Measurements from ENCODE around the gene EPB41. TPM values are rescaled to one million over a fixed set of nuclear protein-coding genes. Genes with fewer than 3 reads are reported as not detected.
A peak's percentile ranks its signal among the peaks of the same experiment; 100 is the strongest.

EPB41 gene
- total and polyA plus RNA-seq, 2 of the 8 experiments (the other 6 are each of a cell fraction or from before 2014, with no cell fraction given), result 36.7 to 109 TPM

DNA sequence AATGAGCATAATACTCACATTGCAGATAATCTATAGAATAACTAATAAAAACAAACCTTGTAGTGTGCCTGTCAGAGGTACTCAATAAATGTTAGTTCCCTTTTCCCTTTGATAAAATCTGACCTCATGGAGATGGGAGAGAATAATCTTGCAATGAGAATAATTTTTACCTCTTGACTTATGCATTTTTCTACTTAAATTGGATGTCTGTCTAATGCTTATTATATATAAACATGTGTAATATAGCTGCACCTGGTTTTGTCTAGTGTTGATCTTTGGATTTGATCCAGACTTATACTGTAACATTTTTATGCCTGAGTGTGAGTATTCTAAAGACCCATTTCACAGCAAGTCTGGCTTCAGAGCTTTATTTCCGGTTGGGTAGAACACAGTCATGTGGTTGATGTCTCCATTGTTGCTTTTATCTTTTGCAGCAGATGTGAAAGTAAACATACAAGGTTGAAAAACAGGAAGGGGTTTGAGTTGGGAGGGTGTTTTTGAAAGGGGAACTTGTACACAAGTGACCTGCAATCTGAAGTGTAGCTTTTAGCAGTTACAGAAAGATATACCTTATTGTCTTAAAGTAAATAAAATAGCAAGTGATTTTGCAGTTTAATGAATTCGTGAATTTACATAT is 12.4 kb downstream of the EPB41 start:
- Histone ChIP-seq H3K4me2 (ENCODE audit: insufficient read depth in 1 of 2, low read depth in 2 of 2, low read length in 2 of 2) (no peak overlapping the region), H3K27me3 (replicated peaks in 1 of 4; ENCODE audit: control insufficient read depth in 3 of 4, extremely low read depth in 1 of 4, insufficient read depth in 3 of 4, low read length in 3 of 4) (no peaks in the 10 kb centered on the region), H3K36me3 (ENCODE audit: control insufficient read depth in 2 of 4, insufficient read depth in 4 of 4, low read length in 3 of 4) (no peaks in the 10 kb centered on the region), H3K23ac (ENCODE audit: insufficient read length) (no peak overlapping the region), H2BK15ac (ENCODE audit: low read length) (no peak overlapping the region), H3K4me3 (ENCODE audit: extremely low read depth in 1 of 4, insufficient read depth in 2 of 4, low read depth in 3 of 4, low read length in 4 of 4) (no peak overlapping the region), H4K20me1 (replicated peaks in 1 of 2; ENCODE audit: control insufficient read depth in 1 of 2, insufficient read depth in 2 of 2, low read length in 2 of 2) (no peaks in the 10 kb centered on the region), H3K79me1 (ENCODE audit: low read depth, low read length) (no peaks in the 10 kb centered on the region; the same call in 1 of the 2 replicates), H3K27ac (ENCODE audit: low read depth, low read length) (no peak overlapping the region), H4K8ac (ENCODE audit: extremely low read depth, insufficient read depth, low read length) (no peak overlapping the region), H3K9ac (replicated peaks in 1 of 4; ENCODE audit: extremely low read depth in 1 of 4, low read depth in 3 of 4, low read length in 3 of 4) (no peak overlapping the region), H3K18ac (ENCODE audit: extremely low read depth, low read length) (no peak overlapping the region), H2AK5ac (ENCODE audit: low read depth, low read length) (no peak overlapping the region), H2AFZ (ENCODE audit: low read length) (no peak overlapping the region), H4K5ac (ENCODE audit: insufficient read length, low read depth, low read length) (no peak overlapping the region), H3K4ac (replicated peaks; ENCODE audit: insufficient read length, low read depth, low read length) (no peak overlapping the region), H3K56ac (replicated peaks; ENCODE audit: insufficient read length, low read depth, low read length) (no peak overlapping the region), H2BK120ac (replicated peaks; ENCODE audit: low read depth, low read length) (no peak overlapping the region), H2BK12ac (ENCODE audit: low read depth, low read length) (no peak overlapping the region), H4K91ac (replicated peaks; ENCODE audit: insufficient read length, low read length) (no peak overlapping the region), H2BK5ac (ENCODE audit: low read depth, low read length) (no peak overlapping the region), H3K9me3 (ENCODE audit: insufficient read depth in 2 of 2, low read depth in 1 of 2, low read length in 1 of 2) (no peaks in the 10 kb centered on the region), H2BK20ac (ENCODE audit: low read length) (no peak overlapping the region), H3K4me1 (replicated peaks in 1 of 4; ENCODE audit: control insufficient read depth in 3 of 4, insufficient read depth in 4 of 4, low read length in 3 of 4) (peaks cover 0 to 5% (median 2%) of the 10 kb centered on the region in 4 experiments; a peak in 4 of 7 replicates), H3K14ac (ENCODE audit: insufficient read length) (no peak overlapping the region), H3K23me2 (ENCODE audit: low read depth, low read length) (no peaks in the 10 kb centered on the region), H3K79me2 (ENCODE audit: control insufficient read depth in 1 of 2, insufficient read depth in 2 of 2, low read length in 2 of 2) (peaks cover 0 to 81% of the 10 kb centered on the region in 2 experiments; a peak in 2 of 4 replicates)
- FAIRE-seq, result no peak
- POLR2A ChIA-PET (ENCODE audit: partially characterized antibody), result interaction anchor here (1.0 to 1.7 kb wide), 3 partner anchors 9 to 15 kb away, joined by 3 to 8 read pairs (median 6); partner anchors contain the start of gene EPB41
- DNase-seq (ENCODE audit: low read depth in 1 of 2, low spot score in 2 of 2), result peak in 1 of 2 experiments; percentile 26
- CTCF ChIA-PET (ENCODE audit: partially characterized antibody), result interaction anchor here (0.9 kb wide), 1 partner anchor 45 kb away, joined by 3 read pairs; no protein-coding TSS in a partner anchor
- WGBS, 2 experiments (ENCODE audit: extremely low coverage in 1 of 2, insufficient coverage in 1 of 2, insufficient read length in 1 of 2, insufficient replicate concordance in 2 of 2, low coverage in 1 of 2, low lambda C conversion rate in 2 of 2, missing lambda C conversion rate in 1 of 2), result 43% methylated on average over 2 of the region's 2 CpGs; no CpG with 5 or more reads in 1 of the 2 experiments
- TF ChIP-seq SIN3A (conservative IDR thresholded peaks at IDR 0.05 in 1 of 2, IDR thresholded peaks at IDR 0.05 in 1 of 2; ENCODE audit: low read depth in 1 of 2, low read length in 2 of 2), result no peak
- no peak for TF ChIP-seq EP300 (IDR thresholded peaks at IDR 0.05; ENCODE audit: borderline replicate concordance in 1 of 2, low read depth in 2 of 2, low read length in 2 of 2)
- no peak for TF ChIP-seq BRCA1 (IDR thresholded peaks at IDR 0.05; ENCODE audit: low read depth, low read length)
- no peak for TF ChIP-seq BCL11A (IDR thresholded peaks at IDR 0.05; ENCODE audit: low read depth in 2 of 2, low read length in 2 of 2)
- TF ChIP-seq SAP30 (IDR thresholded peaks at IDR 0.05; ENCODE audit: insufficient read depth, insufficient replicate concordance, low read length), result no peak
- TF ChIP-seq KDM4A (IDR thresholded peaks at IDR 0.05; ENCODE audit: low read depth, low read length, severe bottlenecking), result no peak
- no peak for TF ChIP-seq SP2 (IDR thresholded peaks at IDR 0.05; ENCODE audit: low read length)
